ENCODE measurements around the gene STXBP6.

The STXBP6 gene

DNA sequence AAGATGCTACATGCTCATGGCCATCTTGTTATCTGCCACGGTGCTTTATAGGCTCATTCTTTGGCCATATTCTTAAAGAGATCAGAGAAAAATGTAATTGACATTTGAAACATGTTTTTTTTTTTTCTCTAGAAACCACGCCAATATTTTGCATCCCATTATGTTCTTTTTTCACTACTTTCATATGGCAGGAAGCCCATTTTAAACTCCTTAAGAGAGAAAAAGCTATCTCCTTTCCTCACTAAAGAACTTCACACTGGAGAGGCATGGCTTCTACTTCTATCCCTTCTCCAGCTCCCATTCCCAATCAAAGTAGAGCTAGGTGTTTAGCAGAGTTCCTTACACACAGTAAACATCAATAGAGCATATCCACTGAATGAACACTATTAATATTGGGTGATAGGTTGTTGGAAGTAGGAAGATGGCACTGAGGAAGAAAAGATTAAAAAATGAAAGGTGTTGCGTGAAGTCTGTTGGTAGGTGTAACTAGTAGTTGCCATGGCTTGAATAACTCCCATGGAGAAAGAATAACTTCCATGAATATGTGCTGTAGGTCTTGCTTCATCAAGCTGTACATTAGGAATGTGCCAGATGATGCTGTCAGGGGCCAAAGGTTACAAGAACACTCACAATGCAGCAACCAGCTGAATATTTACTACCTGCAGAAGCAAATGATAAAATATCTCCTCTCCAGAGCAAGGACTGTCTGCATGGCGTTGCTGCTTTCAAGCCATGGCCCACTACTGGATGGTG lies 178.8 kb downstream of the STXBP6 start:
- TF ChIP-seq EGR1 (IDR thresholded peaks at IDR 0.05) (no peak), NFIC (IDR thresholded peaks at IDR 0.05) (no peak), EP300 (IDR thresholded peaks at IDR 0.05; ENCODE audit: borderline replicate concordance) (no peak), CREB1 (IDR thresholded peaks at IDR 0.05; ENCODE audit: low read depth) (no peak), FOXM1 (IDR thresholded peaks at IDR 0.05; ENCODE audit: borderline replicate concordance, low read depth) (no peak), MAX (IDR thresholded peaks at IDR 0.05) (no peak), USF1 (IDR thresholded peaks at IDR 0.05) (no peak), TEAD4 (IDR thresholded peaks at IDR 0.05) (no peak), CEBPB (IDR thresholded peaks at IDR 0.05) (no peak), TCF12 (IDR thresholded peaks at IDR 0.05; ENCODE audit: low read depth) (no peak), YY1 (IDR thresholded peaks at IDR 0.05; ENCODE audit: low read depth) (no peak), RAD21 (IDR thresholded peaks at IDR 0.05; ENCODE audit: low read depth) (no peak)
- TF ChIP-seq, protein P1, sequence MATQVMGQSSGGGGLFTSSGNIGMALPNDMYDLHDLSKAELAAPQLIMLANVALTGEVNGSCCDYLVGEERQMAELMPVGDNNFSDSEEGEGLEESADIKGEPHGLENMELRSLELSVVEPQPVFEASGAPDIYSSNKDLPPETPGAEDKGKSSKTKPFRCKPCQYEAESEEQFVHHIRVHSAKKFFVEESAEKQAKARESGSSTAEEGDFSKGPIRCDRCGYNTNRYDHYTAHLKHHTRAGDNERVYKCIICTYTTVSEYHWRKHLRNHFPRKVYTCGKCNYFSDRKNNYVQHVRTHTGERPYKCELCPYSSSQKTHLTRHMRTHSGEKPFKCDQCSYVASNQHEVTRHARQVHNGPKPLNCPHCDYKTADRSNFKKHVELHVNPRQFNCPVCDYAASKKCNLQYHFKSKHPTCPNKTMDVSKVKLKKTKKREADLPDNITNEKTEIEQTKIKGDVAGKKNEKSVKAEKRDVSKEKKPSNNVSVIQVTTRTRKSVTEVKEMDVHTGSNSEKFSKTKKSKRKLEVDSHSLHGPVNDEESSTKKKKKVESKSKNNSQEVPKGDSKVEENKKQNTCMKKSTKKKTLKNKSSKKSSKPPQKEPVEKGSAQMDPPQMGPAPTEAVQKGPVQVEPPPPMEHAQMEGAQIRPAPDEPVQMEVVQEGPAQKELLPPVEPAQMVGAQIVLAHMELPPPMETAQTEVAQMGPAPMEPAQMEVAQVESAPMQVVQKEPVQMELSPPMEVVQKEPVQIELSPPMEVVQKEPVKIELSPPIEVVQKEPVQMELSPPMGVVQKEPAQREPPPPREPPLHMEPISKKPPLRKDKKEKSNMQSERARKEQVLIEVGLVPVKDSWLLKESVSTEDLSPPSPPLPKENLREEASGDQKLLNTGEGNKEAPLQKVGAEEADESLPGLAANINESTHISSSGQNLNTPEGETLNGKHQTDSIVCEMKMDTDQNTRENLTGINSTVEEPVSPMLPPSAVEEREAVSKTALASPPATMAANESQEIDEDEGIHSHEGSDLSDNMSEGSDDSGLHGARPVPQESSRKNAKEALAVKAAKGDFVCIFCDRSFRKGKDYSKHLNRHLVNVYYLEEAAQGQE (IDR thresholded peaks at IDR 0.05; ENCODE audit: low read depth): no peak

DNA sequence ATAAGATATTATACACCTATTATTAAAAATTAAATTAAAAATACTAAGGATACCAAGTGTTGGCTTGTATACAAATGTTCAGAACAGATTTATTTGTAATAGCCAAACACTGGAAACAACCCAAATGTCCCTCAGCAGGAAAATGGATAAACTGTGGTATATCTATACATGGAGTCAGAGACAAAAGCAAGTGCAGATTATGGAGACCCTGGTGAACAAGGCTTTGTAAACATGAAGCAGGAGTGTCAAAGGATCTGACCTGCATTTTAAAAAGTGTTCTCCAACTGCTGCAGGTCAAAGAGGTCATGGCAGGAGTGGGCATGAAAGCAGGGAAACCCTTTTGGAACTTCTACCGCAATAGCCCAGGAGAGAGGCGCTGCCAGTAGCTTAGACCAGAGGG lies 181.6 kb downstream of the STXBP6 start:
- TF ChIP-seq FOXM1 (IDR thresholded peaks at IDR 0.05; ENCODE audit: borderline replicate concordance, low read depth) (no peak), ZBTB7A (IDR thresholded peaks at IDR 0.05; ENCODE audit: low read depth) (no peak), CREB1 (IDR thresholded peaks at IDR 0.05; ENCODE audit: low read depth) (no peak), TEAD4 (IDR thresholded peaks at IDR 0.05) (no peak), EP300 (IDR thresholded peaks at IDR 0.05; ENCODE audit: borderline replicate concordance) (no peak), NFIC (IDR thresholded peaks at IDR 0.05) (no peak), YY1 (IDR thresholded peaks at IDR 0.05; ENCODE audit: low read depth) (no peak), RAD21 (IDR thresholded peaks at IDR 0.05; ENCODE audit: low read depth) (no peak), MAX (IDR thresholded peaks at IDR 0.05) (no peak), CEBPB (IDR thresholded peaks at IDR 0.05) (no peak), USF1 (IDR thresholded peaks at IDR 0.05) (no peak), EGR1 (IDR thresholded peaks at IDR 0.05) (no peak), TCF12 (IDR thresholded peaks at IDR 0.05; ENCODE audit: low read depth) (no peak), TAF1 (IDR thresholded peaks at IDR 0.05; ENCODE audit: low read depth) (no peak)
- TF ChIP-seq, protein P1 (IDR thresholded peaks at IDR 0.05; ENCODE audit: low read depth): no peak

DNA sequence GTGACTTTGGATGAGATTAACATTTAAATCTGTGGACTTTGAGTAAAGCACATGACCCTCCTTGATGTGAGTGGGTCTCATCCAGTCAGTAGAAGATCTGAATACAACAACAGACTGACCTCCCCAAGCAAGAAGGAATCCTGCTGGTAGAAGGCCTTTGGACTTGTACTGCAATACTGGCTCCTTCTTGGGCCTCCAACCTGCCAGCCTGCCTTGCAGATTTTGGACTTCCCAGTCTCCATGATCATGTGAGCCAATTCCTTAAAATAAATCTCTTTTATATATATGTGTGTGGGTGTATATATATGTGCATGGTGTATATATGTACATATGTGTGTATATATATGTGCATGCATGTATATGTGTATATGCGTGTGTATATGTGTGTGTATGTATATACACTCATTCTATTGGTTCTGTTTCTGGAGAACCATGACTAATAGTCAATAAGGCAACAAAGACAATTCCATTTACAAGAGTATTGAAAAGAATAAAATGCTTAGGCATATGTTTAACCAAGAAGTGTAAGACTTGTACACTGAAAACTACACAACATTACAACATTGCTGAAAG lies 183.8 kb downstream of the STXBP6 start:
- TF ChIP-seq MAX (IDR thresholded peaks at IDR 0.05) (no peak), USF1 (IDR thresholded peaks at IDR 0.05) (no peak), RAD21 (IDR thresholded peaks at IDR 0.05; ENCODE audit: low read depth) (no peak), CREB1 (IDR thresholded peaks at IDR 0.05; ENCODE audit: low read depth) (no peak), EP300 (IDR thresholded peaks at IDR 0.05; ENCODE audit: borderline replicate concordance) (no peak), ZBTB7A (IDR thresholded peaks at IDR 0.05; ENCODE audit: low read depth) (no peak), FOXM1 (IDR thresholded peaks at IDR 0.05; ENCODE audit: borderline replicate concordance, low read depth) (no peak), TAF1 (IDR thresholded peaks at IDR 0.05; ENCODE audit: low read depth) (no peak), YY1 (IDR thresholded peaks at IDR 0.05; ENCODE audit: low read depth) (no peak), EGR1 (IDR thresholded peaks at IDR 0.05) (no peak), CEBPB (IDR thresholded peaks at IDR 0.05) (no peak), TEAD4 (IDR thresholded peaks at IDR 0.05) (no peak), NFIC (IDR thresholded peaks at IDR 0.05) (no peak), TCF12 (IDR thresholded peaks at IDR 0.05; ENCODE audit: low read depth) (no peak)
- TF ChIP-seq, protein P1 (IDR thresholded peaks at IDR 0.05; ENCODE audit: low read depth): no peak

Measured in Ishikawa (cell line).